Duodenal mucosa (tissue), 2 donors: ENCODE results near the gene ERBB4.
"Not testable (repeated sequence)": the region's sequence is repeated elsewhere in the genome, so short reads cannot be mapped to it uniquely, and the experiment has no call there.

ENCODE experiments used
- H3K27ac ChIP-seq: one replicate; pipeline ENCODE4 v1.7.0; 2013; ENCODE audit warnings: low read depth, low read length
- H3K27me3 ChIP-seq, 2 donors: one replicate each; pipeline ENCODE4 v1.7.0; 2013; ENCODE audit warnings: low read length in 2 of 2, control low read depth in 1 of 2; ENCODE audit not compliant: insufficient read depth in 2 of 2, control insufficient read depth in 1 of 2
- H3K36me3 ChIP-seq, 2 donors: one replicate each; pipeline ENCODE4 v1.7.0; 2013; ENCODE audit warnings: low read length in 2 of 2, control low read depth in 1 of 2; ENCODE audit not compliant: insufficient read depth in 2 of 2, control insufficient read depth in 1 of 2
- H3K4me1 ChIP-seq, 2 donors: one replicate each; pipeline ENCODE4 v1.7.0; 2013; ENCODE audit warnings: low read length in 2 of 2, control low read depth in 1 of 2; ENCODE audit not compliant: insufficient read depth in 2 of 2, control insufficient read depth in 1 of 2
- H3K4me3 ChIP-seq, 2 donors: one replicate each; pipeline ENCODE4 v1.7.0; 2013; ENCODE audit warnings: low read length in 2 of 2, low read depth in 1 of 2
- H3K9ac ChIP-seq, 2 donors: one replicate each; pipeline ENCODE4 v1.7.0; 2013; ENCODE audit warnings: low read length in 2 of 2, low read depth in 1 of 2
- H3K9me3 ChIP-seq, 2 donors: one replicate each; pipeline ENCODE4 v1.7.0; 2013; ENCODE audit warnings: low read length in 2 of 2, control low read depth in 1 of 2; ENCODE audit not compliant: control insufficient read depth in 1 of 2

Gene ERBB4

GRCh38 chr2:212032032-212032431, 506.6 kb downstream of the ERBB4 start:
- Histone ChIP-seq H3K9me3 (no peaks in the 10 kb centered on the region), H3K4me3 (no peak overlapping the region), H3K9ac (no peak overlapping the region), H3K27ac (no peak overlapping the region), H3K36me3 (no peaks in the 10 kb centered on the region), H3K4me1 (no peaks in the 10 kb centered on the region), H3K27me3 (no peaks in the 10 kb centered on the region)

DNA sequence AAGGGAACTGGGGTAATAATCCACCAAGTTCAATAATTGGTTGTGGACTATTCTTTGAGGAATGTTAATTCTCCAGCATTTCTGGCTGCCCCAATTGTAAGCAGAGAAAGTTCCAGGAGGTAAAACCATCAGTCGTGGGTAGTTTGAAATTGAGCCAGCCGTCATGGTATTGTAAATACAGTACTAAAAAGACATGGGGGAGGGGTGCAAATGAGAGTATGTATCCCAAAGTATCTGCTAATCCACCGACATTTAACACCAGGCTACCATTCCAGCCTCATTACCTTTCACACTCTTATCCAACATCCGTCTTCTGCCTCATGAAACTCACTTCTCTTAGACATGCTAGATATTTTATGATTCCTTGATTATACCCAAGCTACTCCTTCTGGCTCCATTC, 507.9 kb downstream of the ERBB4 start:
- no peak overlapping the region for H3K9ac ChIP-seq
- H3K4me1 ChIP-seq: no peaks in the 10 kb centered on the region
- no peaks in the 10 kb centered on the region for H3K27me3 ChIP-seq
- no peak overlapping the region for H3K27ac ChIP-seq
- H3K36me3 ChIP-seq: no peaks in the 10 kb centered on the region
- H3K9me3 ChIP-seq: no peaks in the 10 kb centered on the region
- H3K4me3 ChIP-seq: no peak overlapping the region

GRCh38 chr2:212028798-212029394, 509.7 kb downstream of the ERBB4 start:
- H3K9ac ChIP-seq: no peak overlapping the region
- no peaks in the 10 kb centered on the region for H3K4me1 ChIP-seq
- H3K36me3 ChIP-seq: no peaks in the 10 kb centered on the region
- H3K27me3 ChIP-seq: no peaks in the 10 kb centered on the region
- H3K27ac ChIP-seq: no peak overlapping the region
- no peaks in the 10 kb centered on the region for H3K9me3 ChIP-seq
- H3K4me3 ChIP-seq: no peak overlapping the region

DNA sequence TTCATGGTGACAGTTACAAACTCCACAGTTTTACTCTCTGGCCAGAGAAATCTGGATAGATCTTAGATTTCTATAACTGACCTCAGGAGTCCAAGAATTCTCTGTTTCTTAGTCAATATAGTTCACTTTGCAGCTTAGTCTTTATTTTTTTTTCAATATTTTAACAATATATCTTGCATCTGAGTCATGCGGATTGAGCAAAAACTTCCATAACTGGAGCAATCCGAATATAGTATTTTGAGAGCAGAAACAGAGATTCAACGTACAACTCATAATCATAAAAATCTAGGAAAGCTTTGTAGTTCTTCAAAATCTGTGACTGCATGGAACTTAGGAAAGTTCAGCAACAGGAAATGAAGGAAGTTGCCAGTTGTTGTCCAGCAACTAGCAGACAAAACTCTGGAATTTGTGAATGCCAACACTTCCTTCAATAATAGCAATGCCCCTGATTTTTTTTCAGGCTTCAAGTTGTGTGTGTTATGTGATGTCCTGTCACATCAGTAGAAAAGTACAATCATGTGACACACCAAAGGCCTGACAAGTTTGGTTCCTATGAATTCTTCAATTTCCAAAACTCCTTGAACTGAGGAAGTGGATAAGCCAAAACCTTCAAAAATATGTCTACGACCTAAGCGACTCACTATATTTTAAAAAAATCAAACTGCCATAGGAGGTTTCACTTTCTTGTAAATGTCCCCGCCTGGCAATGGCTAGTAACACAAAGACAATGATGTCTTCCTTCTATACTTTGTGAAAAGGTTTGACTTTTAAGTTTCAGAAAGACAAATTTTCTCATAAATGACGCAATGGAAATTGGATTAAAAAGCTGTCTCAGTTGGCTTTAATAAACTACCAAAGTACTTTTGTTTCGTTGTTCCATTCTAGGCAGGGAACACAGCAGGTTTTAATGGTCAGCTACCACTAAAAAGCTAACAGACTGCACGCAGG, 510.6 kb downstream of the ERBB4 start:
- Histone ChIP-seq H3K4me1 (no peaks in the 10 kb centered on the region), H3K9ac (no peak overlapping the region), H3K9me3 (no peaks in the 10 kb centered on the region), H3K27me3 (no peaks in the 10 kb centered on the region), H3K27ac (no peak overlapping the region), H3K36me3 (no peaks in the 10 kb centered on the region), H3K4me3 (no peak overlapping the region)

- no peak overlapping the region for H3K4me3 ChIP-seq
- no peaks in the 10 kb centered on the region for H3K27me3 ChIP-seq
- H3K9me3 ChIP-seq: no peaks in the 10 kb centered on the region
- no peaks in the 10 kb centered on the region for H3K36me3 ChIP-seq
- no peak overlapping the region for H3K9ac ChIP-seq
- H3K4me1 ChIP-seq: no peaks in the 10 kb centered on the region
- no peak overlapping the region for H3K27ac ChIP-seq
These were observed 514.6 kb downstream of the ERBB4 start for GRCh38 chr2:212024040-212024439.

DNA sequence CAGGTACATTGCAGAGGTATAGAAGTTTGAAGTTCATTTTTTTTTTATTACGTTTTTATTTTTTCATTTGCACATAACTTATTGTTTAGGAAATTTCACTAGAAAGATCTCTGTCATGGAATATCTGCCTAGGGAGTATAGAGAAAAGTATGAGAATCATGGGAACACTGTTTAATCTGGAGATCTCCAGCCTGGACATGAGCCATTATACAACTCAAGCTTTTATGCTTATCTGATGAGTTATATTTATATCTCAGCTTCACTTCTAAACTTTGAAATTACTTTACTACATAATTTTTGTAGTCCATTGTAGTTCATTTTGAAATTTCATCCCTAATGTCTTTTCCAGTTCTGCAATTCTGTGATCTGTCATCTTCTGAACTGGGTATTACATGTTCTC, 515.6 kb downstream of the ERBB4 start:
- Histone ChIP-seq H3K9ac (no peak overlapping the region), H3K27ac (no peak overlapping the region), H3K36me3 (no peaks in the 10 kb centered on the region), H3K27me3 (no peaks in the 10 kb centered on the region), H3K9me3 (no peaks in the 10 kb centered on the region), H3K4me1 (no peaks in the 10 kb centered on the region), H3K4me3 (no peak overlapping the region)

DNA sequence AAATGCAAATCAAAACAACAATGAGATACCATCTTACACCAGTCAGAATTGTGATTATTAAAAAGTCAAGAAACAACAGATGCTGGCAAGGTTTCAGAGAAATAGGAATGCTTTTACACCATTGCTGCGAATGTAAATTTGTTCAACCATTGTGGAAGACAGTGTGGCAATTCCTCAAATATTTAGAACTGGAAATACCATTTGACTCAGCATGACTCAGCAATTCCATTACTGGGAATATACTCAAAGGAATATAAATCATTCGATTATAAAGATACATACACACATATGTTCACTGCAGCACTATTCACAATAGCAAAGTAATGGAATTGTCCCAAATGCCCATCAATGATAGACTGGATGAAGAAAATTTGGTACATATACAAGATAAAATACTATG, 516.7 kb downstream of the ERBB4 start:
- Histone ChIP-seq H3K27me3 (no peaks in the 10 kb centered on the region), H3K36me3 (no peaks in the 10 kb centered on the region), H3K9me3 (no peaks in the 10 kb centered on the region), H3K4me3 (no peak overlapping the region), H3K9ac (no peak overlapping the region), H3K4me1 (no peaks in the 10 kb centered on the region), H3K27ac (no peak overlapping the region)

DNA sequence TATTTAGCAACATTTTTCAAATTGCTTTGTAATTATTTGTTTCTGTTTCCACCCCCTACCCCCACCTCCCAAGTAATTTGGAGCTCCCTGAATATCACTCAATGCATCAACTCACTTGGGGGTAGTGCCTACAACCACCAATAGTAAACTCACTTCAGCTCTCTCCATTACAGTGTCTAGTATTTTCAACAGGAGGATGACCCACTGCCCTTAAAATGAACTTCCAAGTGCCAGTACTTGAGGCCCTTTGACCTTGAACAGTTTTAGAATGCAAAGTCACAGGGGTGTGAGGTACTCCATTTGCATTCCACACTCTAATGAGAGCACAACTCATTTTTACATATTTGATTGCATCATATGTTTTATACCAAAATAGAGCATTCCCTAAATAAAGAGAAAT, 523.0 kb downstream of the ERBB4 start:
- H3K27me3 ChIP-seq: no peaks in the 10 kb centered on the region
- H3K36me3 ChIP-seq: no peaks in the 10 kb centered on the region
- no peak overlapping the region for H3K9ac ChIP-seq
- H3K27ac ChIP-seq: no peak overlapping the region
- H3K9me3 ChIP-seq: no peaks in the 10 kb centered on the region
- H3K4me1 ChIP-seq: no peaks in the 10 kb centered on the region
- H3K4me3 ChIP-seq: no peak overlapping the region

DNA sequence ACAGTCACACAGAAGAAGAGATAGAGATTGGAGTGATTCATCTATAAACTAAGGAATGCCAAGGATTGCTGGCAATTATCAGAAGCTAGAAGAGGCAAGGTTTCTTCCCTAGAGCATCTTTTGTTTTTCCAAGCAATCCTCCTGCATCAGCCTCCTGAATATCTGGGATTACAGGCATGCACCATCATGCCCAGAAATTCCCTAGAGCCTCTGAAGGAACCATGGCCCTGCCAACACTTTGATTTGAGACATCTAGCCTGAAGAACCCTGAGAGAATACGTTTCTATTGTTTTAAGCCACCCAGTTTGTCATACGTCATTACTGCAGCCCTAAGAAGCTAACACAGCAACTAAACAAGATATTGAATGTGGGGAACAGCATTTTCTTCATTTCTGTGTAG, 525.0 kb downstream of the ERBB4 start:
- Histone ChIP-seq H3K4me1 (no peaks in the 10 kb centered on the region), H3K9ac (no peak overlapping the region), H3K9me3 (no peaks in the 10 kb centered on the region), H3K27me3 (no peaks in the 10 kb centered on the region), H3K36me3 (no peaks in the 10 kb centered on the region), H3K27ac (no peak overlapping the region), H3K4me3 (no peak overlapping the region)

GRCh38 chr2:212010305-212010704, 528.3 kb downstream of the ERBB4 start:
- not testable (repeated sequence) for H3K4me1 ChIP-seq, H3K4me3 ChIP-seq, H3K27ac ChIP-seq, H3K27me3 ChIP-seq, H3K9ac ChIP-seq, H3K9me3 ChIP-seq, H3K36me3 ChIP-seq
